Brain microvascular endothelial cell (primary cell): ENCODE results near the gene PHF21B.

Source experiments
- DNase-seq: peaks from one replicate; pipeline ENCODE4 v3.0.0-alpha.2; 2020
- H3K27ac ChIP-seq: fragments of 250-450 bp; sonication (Bioruptor Pico); 2 replicates; pipeline ENCODE4 v1.5.1; 2020; ENCODE audit warnings: mild to moderate bottlenecking, moderate library complexity
- H3K27me3 ChIP-seq: fragments of 250-450 bp; sonication (Bioruptor Pico); replicated peaks from 2 replicates; pipeline ENCODE4 v1.5.1; 2020; ENCODE audit warnings: mild to moderate bottlenecking
- H3K36me3 ChIP-seq: fragments of 250-450 bp; sonication (Bioruptor Pico); replicated peaks from 2 replicates; pipeline ENCODE4 v1.5.1; 2020; ENCODE audit warnings: mild to moderate bottlenecking
- H3K4me3 ChIP-seq: 2 replicates; pipeline ENCODE4 v1.5.1; 2011; ENCODE audit warnings: low read depth, mild to moderate bottlenecking, control low read depth, low read length, moderate library complexity
- CTCF ChIP-seq: IDR thresholded peaks from 2 replicates; pipeline ENCODE4 v1.5.1; 2011; ENCODE audit warnings: low read depth, mild to moderate bottlenecking, moderate library complexity, low read length, control low read depth, inconsistent platforms; ENCODE audit errors: missing control alignments
- in situ Hi-C: cut with HindIII; loops from 2 replicates; pipeline ENCODE4 v1.10.0; 2017; ENCODE audit warnings: low sequenced_read_pairs, low pct_ligation_motif_present

Gene PHF21B

GRCh38 chr22:44848296-44848741 lies 161.5 kb downstream of the PHF21B start:
- no peak overlapping the region for H3K27ac ChIP-seq
- in situ Hi-C loops = no loop called here
- H3K36me3 ChIP-seq = no peaks in the 10 kb centered on the region
- H3K4me3 ChIP-seq = no peak overlapping the region
- no peak for TF ChIP-seq CTCF
- H3K27me3 ChIP-seq = no peaks in the 10 kb centered on the region
- DNase-seq = no peak

- H3K27me3 ChIP-seq = no peaks in the 10 kb centered on the region
- TF ChIP-seq CTCF = no peak
- no peak overlapping the region for H3K27ac ChIP-seq
- DNase-seq = no peak
- no peak overlapping the region for H3K4me3 ChIP-seq
- H3K36me3 ChIP-seq = no peaks in the 10 kb centered on the region
- in situ Hi-C loops = no loop called here
Measured at GRCh38 chr22:44847892-44848291, 161.9 kb downstream of the PHF21B start.

DNA sequence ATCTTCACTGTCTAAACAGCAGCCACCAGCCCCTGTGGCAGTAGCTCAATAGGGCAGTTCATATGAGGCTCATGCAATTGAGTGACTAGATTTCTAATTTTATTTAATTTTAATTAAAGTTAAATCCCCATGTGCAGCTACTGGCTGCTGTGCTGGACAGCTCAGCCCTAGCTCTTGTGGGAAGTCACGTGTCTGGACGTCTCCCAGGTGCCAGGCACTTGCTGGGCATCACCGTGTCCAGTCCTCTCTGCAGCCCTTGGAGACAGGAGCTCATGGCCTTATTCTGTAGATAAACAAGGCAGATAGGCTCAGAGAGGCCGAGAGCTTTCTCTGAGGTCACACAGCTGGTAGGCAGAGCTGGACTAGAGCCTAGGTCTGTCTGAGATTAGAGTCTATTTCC lies 162.4 kb downstream of the PHF21B start:
- H3K36me3 ChIP-seq = no peaks in the 10 kb centered on the region
- no peak for TF ChIP-seq CTCF
- no peak for DNase-seq
- H3K27me3 ChIP-seq = no peaks in the 10 kb centered on the region
- H3K27ac ChIP-seq = no peak overlapping the region
- in situ Hi-C loops = no loop called here
- no peak overlapping the region for H3K4me3 ChIP-seq

- H3K36me3 ChIP-seq = no peaks in the 10 kb centered on the region
- in situ Hi-C loops = no loop called here
- DNase-seq = no peak
- H3K27ac ChIP-seq = no peak overlapping the region
- no peak overlapping the region for H3K4me3 ChIP-seq
- no peaks in the 10 kb centered on the region for H3K27me3 ChIP-seq
- TF ChIP-seq CTCF = no peak
Measured at GRCh38 chr22:44846726-44847275, 163.0 kb downstream of the PHF21B start.

DNA sequence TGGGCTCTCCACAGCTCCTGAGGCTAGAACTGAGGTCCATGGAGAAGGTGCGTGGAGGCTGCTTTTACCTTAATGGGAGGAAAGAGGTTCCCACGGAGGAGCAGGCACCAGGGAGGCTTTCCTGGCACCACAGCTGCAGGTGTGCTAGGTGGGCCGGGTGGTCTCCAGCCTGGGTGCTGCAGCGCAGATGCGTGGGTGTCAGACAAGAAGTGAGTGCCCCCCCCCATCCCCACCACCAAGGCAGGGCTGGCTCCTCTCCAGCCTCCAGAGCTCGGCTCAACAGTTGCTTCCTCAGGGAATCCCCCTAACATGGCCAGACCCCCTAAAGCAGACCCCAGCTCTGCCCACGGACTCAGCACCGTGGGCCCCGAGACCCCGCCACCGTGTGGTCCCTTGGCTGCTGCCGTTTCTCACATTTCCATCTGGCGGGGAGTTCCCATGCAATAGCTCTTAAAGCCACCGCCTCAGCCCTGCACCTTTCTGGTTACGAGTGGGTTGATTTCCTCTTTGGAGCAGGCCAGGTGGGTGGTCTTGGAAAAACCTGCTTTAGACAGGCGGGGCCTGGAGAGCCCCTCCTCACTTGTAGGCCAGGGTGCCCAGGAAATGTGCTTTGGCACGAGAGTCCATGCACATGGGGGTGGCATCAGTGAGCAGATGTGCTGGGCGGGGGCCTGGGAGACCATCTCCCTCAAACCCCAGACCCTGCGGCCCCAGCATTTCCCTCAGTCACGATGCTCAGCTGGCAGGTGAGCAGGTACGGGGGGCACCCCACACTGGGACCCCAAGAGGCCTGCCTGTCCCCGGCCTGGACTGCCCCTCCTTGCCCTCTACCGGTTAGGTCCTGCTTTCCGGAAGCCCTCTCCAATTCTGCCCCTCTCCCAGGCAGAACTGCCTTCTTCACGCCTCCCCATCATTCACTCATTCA lies 163.7 kb downstream of the PHF21B start:
- Histone ChIP-seq H3K36me3 (no peaks in the 10 kb centered on the region), H3K27ac (no peak overlapping the region), H3K4me3 (no peak overlapping the region), H3K27me3 (no peaks in the 10 kb centered on the region)
- in situ Hi-C loops = no loop called here
- TF ChIP-seq CTCF = no peak
- no peak for DNase-seq
